Measurements from ENCODE around the gene CYP4F2.
"Not testable (repeated sequence)": the region's sequence is repeated elsewhere in the genome, so short reads cannot be mapped to it uniquely, and the experiment has no call there.

Gene CYP4F2

GRCh38 chr19:15846923-15847322 is 51.0 kb downstream of the CYP4F2 start:
- no peak for TF ChIP-seq CTCF (IDR thresholded peaks at IDR 0.05; ENCODE audit: insufficient read depth, missing control alignments)
- DNase-seq (ENCODE audit: insufficient read length, low spot score) (no peak), FAIRE-seq (no peak)

- DNase-seq (ENCODE audit: insufficient read length, low spot score); FAIRE-seq: not testable (repeated sequence)
These were observed 54.0 kb downstream of the CYP4F2 start for GRCh38 chr19:15843894-15844222.

GRCh38 chr19:15843203-15843893 is 54.5 kb downstream of the CYP4F2 start:
- DNase-seq (ENCODE audit: insufficient read length, low spot score) (no peak), FAIRE-seq (no peak)
- no peak for TF ChIP-seq CTCF (IDR thresholded peaks at IDR 0.05; ENCODE audit: insufficient read depth, missing control alignments)

GRCh38 chr19:15841875-15842569 is 55.9 kb downstream of the CYP4F2 start:
- no peak for TF ChIP-seq CTCF (IDR thresholded peaks at IDR 0.05; ENCODE audit: insufficient read depth, missing control alignments)
- DNase-seq (ENCODE audit: insufficient read length, low spot score) (no peak), FAIRE-seq (no peak)

- FAIRE-seq (no peak), DNase-seq (ENCODE audit: insufficient read length, low spot score) (no peak)
- TF ChIP-seq CTCF (IDR thresholded peaks at IDR 0.05; ENCODE audit: insufficient read depth, missing control alignments) = no peak
These were observed 57.0 kb downstream of the CYP4F2 start for GRCh38 chr19:15840833-15841232.

GRCh38 chr19:15839888-15840287 is 58.0 kb downstream of the CYP4F2 start:
- not testable (repeated sequence) for DNase-seq (ENCODE audit: insufficient read length, low spot score); FAIRE-seq

- no peak for TF ChIP-seq CTCF (IDR thresholded peaks at IDR 0.05; ENCODE audit: insufficient read depth, missing control alignments)
- no peak for DNase-seq (ENCODE audit: insufficient read length, low spot score)
- no peak for FAIRE-seq
These were observed 59.5 kb downstream of the CYP4F2 start for GRCh38 chr19:15838351-15838750.

- FAIRE-seq (no peak), DNase-seq (ENCODE audit: insufficient read length, low spot score) (no peak)
- TF ChIP-seq CTCF (IDR thresholded peaks at IDR 0.05; ENCODE audit: insufficient read depth, missing control alignments) = no peak
These were observed 60.6 kb downstream of the CYP4F2 start for GRCh38 chr19:15837221-15837731.
